NCI-H2107 (cell line): Measurements from ENCODE around the gene ZNF385B.

ENCODE experiments used
- DNase-seq: peaks from one replicate; lab custom pipeline; 2025; lab: John Stamatoyannopoulos, UW

ZNF385B gene

DNA sequence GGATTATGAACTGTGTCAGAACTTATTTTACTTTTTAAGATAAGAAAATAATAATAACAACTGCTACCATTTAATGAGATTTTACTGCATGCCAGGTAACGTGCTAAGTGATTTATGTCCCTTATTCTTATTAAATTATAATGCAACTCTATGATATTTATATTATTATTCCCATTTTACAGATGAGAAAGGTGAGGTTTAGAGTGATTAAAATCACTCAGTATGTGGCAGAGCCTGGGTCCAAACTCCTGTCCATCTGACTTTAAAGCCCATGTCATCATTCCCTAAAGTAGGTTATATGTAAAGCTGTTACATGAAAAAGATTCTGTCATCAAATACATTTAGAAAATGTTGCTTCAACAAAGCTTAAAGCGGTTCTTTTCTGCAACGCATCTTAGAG is 308.0 kb downstream of the ZNF385B start:
- no peak for DNase-seq

DNA sequence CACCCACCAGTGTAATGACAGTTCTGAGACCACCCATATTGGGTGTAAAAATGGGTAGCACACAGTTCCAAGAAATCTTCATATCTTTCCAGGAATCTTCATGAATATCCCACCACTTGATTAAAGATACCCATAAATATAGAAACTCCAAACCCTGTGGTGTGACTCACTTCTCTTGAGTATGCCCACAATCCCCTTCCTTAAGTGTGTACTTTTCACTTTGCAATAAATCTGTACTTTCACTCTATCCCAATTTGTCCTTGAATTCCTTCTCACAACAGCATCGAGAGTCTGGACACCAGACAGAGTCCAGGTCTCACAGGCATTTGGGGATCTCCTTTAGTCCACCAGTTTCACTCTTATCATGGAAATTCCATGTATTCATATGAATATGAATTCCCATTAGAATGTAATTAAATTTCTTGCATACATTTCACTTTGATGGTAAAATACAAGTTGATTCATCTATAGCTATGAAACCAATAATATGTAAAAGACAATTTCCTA is 309.8 kb downstream of the ZNF385B start:
- DNase-seq: no peak

DNA sequence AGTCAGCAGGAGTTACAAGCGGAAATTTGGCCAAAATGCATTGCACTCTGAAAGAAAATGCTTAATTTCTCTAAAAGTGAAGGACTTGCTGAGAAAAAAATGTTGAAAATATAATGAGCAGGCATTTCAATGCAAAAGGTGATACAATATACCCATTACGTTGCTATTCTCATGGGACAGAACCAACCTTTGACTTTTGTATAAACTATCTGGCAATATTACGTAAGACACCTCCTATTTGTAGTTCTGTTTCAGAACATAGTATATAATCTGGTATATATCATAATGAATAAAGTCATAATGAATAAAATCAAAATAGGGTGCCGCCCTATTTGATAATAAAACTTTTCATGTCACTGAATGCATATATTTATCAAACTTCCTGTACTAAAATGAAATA is 310.6 kb downstream of the ZNF385B start:
- DNase-seq: no peak

DNA sequence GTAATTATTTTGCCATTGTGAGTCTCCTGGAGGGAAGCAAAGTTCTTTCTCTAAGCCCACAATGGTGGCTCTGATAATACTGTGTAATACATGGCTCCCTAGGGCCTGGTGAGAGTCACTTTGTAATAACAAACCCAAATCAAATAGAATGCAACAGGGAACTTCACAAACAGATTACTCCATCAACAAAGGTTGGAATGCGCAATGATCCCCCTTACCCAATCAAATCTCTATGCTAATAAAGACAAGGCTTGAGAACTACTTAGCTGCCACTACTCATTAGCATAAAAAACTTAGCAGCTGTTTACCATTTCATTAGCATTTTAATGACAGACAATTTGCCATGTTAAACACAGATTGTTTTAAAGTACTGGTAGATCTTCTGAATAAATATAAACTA is 311.2 kb downstream of the ZNF385B start:
- no peak for DNase-seq

DNA sequence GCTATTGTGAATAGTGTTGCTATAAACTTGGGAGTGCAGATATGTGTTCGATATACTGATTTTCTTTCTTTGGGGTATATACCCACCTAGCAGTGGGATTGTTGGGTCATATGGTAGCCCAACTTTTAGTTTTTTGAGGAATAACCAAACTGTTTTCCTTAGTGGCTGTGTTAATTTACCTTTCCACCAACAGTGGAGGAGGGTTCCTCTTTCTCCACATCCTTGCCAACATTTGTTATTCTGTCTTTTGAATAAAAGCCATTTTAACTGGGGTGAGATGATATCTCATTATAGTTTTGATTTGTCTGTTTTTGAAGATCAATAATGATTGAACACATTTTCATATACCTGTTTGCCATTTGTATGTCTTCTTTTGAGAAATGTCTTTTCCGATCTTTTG is 314.8 kb downstream of the ZNF385B start:
- no peak for DNase-seq

DNA sequence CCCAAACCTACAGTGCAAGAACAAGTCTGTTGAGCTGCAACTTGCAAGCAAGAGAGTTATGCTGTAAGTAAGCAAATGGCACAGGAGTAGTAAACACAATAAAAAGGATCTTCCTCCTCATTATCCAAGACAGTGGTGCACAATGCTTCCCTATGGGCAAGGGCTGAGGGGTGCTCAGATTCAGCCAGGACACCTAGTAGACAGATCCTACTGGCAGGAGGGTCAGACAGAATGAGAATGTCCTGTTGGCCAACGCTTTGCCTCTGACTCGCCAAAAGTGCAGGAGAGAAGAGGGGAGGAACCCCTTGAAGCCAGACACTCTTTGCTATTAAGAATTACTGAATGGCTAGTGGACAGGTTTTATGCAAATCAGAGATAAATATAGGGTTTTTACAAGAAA is 316.4 kb downstream of the ZNF385B start:
- no peak for DNase-seq

DNA sequence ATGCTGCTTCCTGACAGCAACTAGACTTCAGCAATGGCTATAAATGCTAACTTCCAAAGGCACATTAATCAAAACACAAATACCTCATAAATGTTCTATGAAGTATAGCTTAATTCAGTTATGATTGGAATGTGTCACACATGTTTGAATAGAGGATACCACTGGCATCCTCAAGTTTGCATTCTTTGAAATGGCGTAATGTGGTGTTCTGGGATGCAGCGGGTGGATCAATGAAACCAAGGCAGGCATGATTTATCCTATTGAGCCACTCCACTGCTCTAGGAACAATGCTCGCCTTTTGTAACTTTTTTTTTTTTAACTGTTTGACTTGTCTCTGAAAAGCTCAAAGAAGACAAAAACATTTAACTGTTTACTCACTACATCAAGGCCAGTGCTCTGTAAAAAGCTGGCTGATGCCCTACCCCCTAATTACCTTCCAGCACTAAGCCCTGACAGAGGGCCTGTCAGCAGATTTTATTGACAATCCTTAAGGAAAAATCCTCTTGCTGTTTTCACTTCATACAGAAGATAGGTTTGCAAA is 318.0 kb downstream of the ZNF385B start:
- DNase-seq: no peak

DNA sequence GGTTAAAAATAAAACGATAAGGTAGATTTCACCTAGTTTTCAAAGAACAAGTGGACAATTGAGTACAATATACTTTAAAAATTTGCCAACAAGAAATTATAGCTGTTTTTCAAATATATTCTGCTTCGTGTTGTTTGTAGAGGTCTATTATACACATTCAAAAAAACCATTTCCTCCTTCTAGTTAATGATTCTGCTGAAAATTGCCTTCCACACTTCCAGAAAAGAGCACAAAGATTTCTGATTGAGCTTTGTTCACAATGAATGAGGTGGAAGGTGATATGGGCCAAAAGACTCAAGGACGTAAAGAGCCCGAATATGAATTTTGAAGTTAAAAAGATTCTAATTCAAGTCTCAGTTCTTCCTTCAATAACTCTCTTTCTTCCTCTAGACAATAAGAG is 319.8 kb downstream of the ZNF385B start:
- DNase-seq: no peak

DNA sequence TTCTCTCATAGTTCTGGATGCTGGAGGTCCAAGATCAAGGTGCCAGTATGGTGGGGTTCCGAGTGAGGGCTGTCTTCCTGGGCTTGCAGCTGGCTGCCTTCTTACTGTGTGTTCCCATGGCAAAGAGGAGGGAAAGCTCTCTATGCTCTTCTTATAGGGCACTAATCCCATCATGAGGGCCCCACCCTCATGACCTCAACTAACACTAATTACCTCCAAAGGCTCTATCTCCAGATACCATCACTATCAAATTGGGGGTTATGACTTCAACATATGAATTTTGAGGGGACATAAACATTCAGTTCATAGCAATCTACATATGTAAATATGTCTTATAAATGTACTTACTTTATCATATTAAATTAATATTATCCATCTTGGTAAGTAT is 322.3 kb downstream of the ZNF385B start:
- no peak for DNase-seq

DNA sequence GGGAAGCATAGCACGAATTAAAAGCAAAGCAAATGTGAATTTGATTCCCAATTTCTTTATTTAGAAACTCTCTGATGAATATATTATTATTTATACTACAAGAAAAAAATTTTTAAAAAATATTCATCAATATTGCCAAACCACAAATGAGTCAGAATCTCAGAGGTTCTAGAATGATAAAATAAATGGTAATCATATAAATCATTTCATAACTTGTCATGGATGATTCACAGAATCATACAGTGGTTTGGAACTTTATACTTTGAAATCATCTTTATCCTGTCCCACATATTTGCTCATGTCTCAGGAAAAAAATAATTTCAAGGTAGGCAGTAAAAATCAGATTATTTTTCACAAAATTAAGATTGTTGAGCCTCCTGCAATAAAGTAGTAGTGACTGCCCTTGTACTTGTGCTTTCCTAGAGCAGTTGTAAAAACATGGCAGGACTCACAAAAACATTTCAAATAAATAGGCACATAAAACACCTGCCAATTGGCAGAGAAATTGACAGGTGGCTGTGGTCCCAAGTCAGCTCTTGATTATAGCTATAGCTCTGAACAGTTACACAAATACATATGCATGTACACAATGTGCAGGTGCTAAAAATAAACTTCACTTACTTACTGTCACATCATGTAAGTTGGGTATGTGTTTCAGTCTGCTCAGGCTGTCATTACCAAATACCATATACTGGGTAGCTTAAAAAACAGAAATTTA is 322.8 kb downstream of the ZNF385B start:
- no peak for DNase-seq

GRCh38 chr2:179536185-179536584 is 325.2 kb downstream of the ZNF385B start:
- DNase-seq: no peak

DNA sequence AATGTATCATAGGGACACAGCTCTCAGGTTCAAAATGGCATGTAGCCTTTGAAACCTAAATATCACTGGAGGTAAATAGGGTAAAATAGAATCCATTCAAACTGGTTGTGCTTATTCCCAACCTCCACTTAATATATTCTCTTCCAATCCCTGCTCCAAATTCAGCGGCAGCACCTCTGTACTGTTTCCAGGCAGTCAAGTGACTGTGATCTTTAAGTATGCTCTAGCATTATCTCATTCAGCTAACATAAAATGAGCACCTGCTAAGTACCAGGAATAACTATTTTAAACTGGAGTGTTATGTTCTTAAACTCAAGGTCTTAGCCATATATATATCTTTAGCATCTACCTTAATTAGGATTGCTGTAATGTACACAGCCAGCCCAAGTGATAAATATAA is 327.5 kb downstream of the ZNF385B start:
- no peak for DNase-seq

DNA sequence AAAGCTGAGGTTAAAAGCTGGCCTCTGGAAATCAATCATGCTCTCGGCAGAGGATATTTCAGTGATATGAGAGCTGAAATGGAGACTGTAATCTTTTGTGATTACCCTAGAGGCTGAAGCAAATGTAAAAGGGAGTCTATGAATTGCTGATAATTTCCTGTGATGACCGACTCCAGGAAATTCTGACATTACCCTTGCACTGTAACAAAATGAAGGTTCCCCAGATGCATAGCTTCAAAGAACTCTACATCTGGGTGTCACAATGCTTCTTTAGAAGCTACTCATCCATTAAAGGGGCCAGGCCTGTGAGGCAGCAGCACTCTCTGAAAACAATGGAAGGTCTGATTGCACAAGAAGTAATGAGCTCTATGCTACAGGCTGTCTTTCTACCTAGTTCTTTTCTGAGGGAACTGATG is 328.5 kb downstream of the ZNF385B start:
- no peak for DNase-seq

DNA sequence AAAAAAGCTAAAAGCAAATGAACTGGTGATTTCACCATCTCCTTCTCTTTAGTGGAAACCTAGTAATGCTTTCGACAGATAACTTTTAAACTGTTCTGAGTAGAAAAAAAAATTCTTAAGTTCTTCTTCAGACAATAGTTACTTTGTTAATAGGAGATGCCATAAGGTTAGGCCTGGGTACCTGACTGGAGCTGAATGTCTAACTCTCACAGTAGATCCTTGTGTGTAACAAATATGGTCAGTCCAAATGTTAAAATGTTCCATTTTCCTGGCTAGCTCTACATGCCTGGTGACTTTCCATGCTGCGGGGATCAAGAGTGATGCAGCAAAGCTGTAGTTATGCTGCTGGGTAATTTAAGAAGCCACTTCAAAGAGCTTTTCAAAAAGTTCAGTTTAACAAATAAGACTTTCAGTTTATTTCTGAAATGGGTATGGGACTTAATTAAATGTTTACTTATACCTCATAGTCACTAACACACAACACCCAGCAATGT is 332.8 kb downstream of the ZNF385B start:
- no peak for DNase-seq

DNA sequence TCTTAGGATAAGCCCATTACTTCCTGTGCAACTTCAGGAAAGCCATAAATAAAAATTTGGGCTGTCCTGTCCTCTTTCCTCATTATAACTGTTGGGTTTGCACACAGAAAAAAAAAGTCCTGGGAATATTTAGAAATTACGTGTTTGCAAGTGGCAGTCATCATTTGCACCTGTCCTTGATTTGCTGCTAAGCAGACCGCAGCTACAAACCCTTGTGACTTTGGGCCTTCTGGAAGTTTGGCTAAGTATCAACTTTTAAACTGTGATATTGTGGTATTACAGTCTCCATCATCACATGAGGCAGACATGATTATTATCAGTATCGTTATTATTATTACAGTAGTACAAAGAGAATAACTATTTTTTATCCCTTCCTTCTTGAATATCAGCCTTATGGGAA is 336.1 kb downstream of the ZNF385B start:
- DNase-seq: no peak

- no peak for DNase-seq
Measured at GRCh38 chr2:179524809-179525339, 336.5 kb downstream of the ZNF385B start.

GRCh38 chr2:179521944-179522343 is 339.5 kb downstream of the ZNF385B start:
- DNase-seq: no peak

GRCh38 chr2:179518830-179519229 is 342.6 kb downstream of the ZNF385B start:
- DNase-seq: no peak

DNA sequence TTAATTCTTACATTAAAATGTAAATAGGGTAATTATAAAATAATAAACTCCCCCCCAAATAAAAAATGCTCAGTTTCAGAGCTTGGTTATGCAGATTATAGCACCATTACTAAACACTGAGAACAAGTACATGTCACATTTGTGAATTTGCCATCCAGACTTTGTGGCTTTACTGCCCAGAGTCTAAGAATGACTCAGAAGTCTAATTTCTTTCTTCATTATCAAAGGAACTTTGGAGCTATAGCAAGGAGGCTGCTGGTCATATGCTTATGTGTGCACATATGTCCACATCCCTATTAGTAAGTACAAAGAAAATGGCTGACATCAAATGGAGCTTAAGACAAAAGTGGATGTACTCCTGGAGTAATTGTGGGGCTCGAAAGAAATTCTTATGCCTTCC is 348.2 kb downstream of the ZNF385B start:
- DNase-seq: no peak

GRCh38 chr2:179512281-179513035 is 349.0 kb downstream of the ZNF385B start:
- DNase-seq: no peak

GRCh38 chr2:179511105-179511789 is 350.2 kb downstream of the ZNF385B start:
- DNase-seq: no peak

DNA sequence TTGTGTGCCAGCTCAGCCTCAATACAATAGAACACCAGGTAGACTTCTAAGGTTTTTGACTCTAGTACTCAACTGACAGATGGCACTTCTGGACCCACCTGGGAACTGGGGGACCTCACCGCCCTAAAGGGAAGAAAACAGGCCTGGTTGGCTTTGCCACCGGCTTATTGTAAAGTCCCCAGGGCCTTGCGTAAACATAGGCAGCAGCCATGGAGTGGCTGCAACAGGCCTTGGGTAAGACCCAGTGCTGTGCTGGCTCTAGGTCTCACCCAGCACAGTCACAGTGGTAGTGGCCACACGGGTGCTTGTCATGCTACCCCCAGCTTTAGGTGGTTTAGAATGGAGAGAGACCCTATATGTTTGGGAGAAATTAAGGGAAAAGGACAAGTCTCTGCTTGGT is 366.1 kb downstream of the ZNF385B start:
- no peak for DNase-seq
